HG03064 (cell line): Measurements from ENCODE around the gene CYB5A.
"Not testable (repeated sequence)": the region's sequence is repeated elsewhere in the genome, so short reads cannot be mapped to it uniquely, and the experiment has no call there.

Source experiments
- ATAC-seq: cut with Tn5 transposase; IDR thresholded peaks from one replicate; pipeline ENCODE4 v1.9.1; 2021; ENCODE audit warnings: low read depth; ENCODE audit not compliant: unreplicated experiment

Gene CYB5A

GRCh38 chr18:74291771-74292540 lies at the start of gene CYB5A:
Gene CYB5A (minus strand): TSS chr18:74291963. CDS start chr18:74291875, 88 bp downstream.
- peak; percentile 100 for ATAC-seq

- ATAC-seq = no peak
Observed at GRCh38 chr18:74337912-74338309, 46.1 kb upstream of the CYB5A start.

- ATAC-seq = no peak
Observed at GRCh38 chr18:74337155-74337911, 45.6 kb upstream of the CYB5A start.

GRCh38 chr18:74336656-74337055 lies 44.9 kb upstream of the CYB5A start:
- ATAC-seq = no peak

GRCh38 chr18:74334242-74334893 lies 42.6 kb upstream of the CYB5A start:
- ATAC-seq = no peak

GRCh38 chr18:74333091-74333490 lies 41.3 kb upstream of the CYB5A start:
- ATAC-seq = no peak

GRCh38 chr18:74331404-74331803 lies 39.6 kb upstream of the CYB5A start:
- ATAC-seq = no peak

- ATAC-seq = no peak
Observed at GRCh38 chr18:74329688-74330205, 38.0 kb upstream of the CYB5A start.

GRCh38 chr18:74328206-74328605 lies 36.4 kb upstream of the CYB5A start:
- no peak for ATAC-seq

GRCh38 chr18:74326791-74327190 lies 35.0 kb upstream of the CYB5A start:
- not testable (repeated sequence) for ATAC-seq

GRCh38 chr18:74326231-74326630 lies 34.5 kb upstream of the CYB5A start:
- ATAC-seq = no peak

GRCh38 chr18:74316257-74317170 lies 24.8 kb upstream of the CYB5A start:
- ATAC-seq = no peak

GRCh38 chr18:74315464-74316256 lies 23.9 kb upstream of the CYB5A start, which contains the start of gene C18orf63:
Gene C18orf63 (plus strand): TSS chr18:74315839. CDS start chr18:74317866, 2,027 bp downstream.
- ATAC-seq = no peak

GRCh38 chr18:74314759-74315463 lies 23.1 kb upstream of the CYB5A start:
- no peak for ATAC-seq

- ATAC-seq = no peak
Observed at GRCh38 chr18:74311000-74311399, 19.2 kb upstream of the CYB5A start.

- no peak for ATAC-seq
Observed at GRCh38 chr18:74310411-74310810, 18.6 kb upstream of the CYB5A start.

- no peak for ATAC-seq
Observed at GRCh38 chr18:74303936-74304335, 12.2 kb upstream of the CYB5A start.

- no peak for ATAC-seq
Observed at GRCh38 chr18:74303306-74303705, 11.5 kb upstream of the CYB5A start.

GRCh38 chr18:74299746-74300145 lies 8.0 kb upstream of the CYB5A start:
- ATAC-seq = no peak
